Osteoblast (primary cell): ENCODE results near the gene RGS14. TPM values are rescaled to one million over a fixed set of nuclear protein-coding genes. Genes with fewer than 3 reads are reported as not detected.

ENCODE experiments used
- DNase-seq: peaks from one replicate; pipeline ENCODE4 v3.0.0; 2011; ENCODE audit warnings: low spot score, mixed read lengths; ENCODE audit not compliant: insufficient read length; ENCODE audit errors: missing footprints
- H2AFZ ChIP-seq: 2 replicates; pipeline ENCODE4 v1.6.0; 2011; ENCODE audit warnings: mild to moderate bottlenecking, low read length
- H3K27ac ChIP-seq: 2 replicates; pipeline ENCODE4 v1.5.1; 2011; ENCODE audit warnings: mild to moderate bottlenecking, low read depth, low read length, moderate library complexity
- H3K27me3 ChIP-seq: 2 replicates; pipeline ENCODE4 v1.6.0; 2012; ENCODE audit warnings: mild to moderate bottlenecking, control low read depth, inconsistent platforms, low read length, moderate library complexity; ENCODE audit not compliant: insufficient read depth
- H3K36me3 ChIP-seq: 2 replicates; pipeline ENCODE4 v1.5.1; 2011; ENCODE audit warnings: mild to moderate bottlenecking, low read length, control low read depth, moderate library complexity; ENCODE audit not compliant: insufficient read depth
- H3K4me1 ChIP-seq: 2 replicates; pipeline ENCODE4 v1.5.1; 2011; ENCODE audit warnings: mild to moderate bottlenecking, low read length, control low read depth, moderate library complexity; ENCODE audit not compliant: insufficient read depth
- H3K4me2 ChIP-seq: 2 replicates; pipeline ENCODE4 v1.6.0; 2011; ENCODE audit warnings: mild to moderate bottlenecking, low read length; ENCODE audit not compliant: insufficient read depth
- H3K4me3 ChIP-seq: fragments of 200-600 bp; sonication (generic); 3 replicates; pipeline ENCODE4 v1.5.1; 2012; ENCODE audit warnings: mild to moderate bottlenecking, low read length, inconsistent platforms; ENCODE audit not compliant: insufficient read depth
- H3K79me2 ChIP-seq: 2 replicates; pipeline ENCODE4 v1.6.0; 2012; ENCODE audit warnings: mild to moderate bottlenecking, low read length, control low read depth, inconsistent platforms; ENCODE audit not compliant: insufficient read depth
- H3K9me3 ChIP-seq: 2 replicates; pipeline ENCODE4 v1.5.1; 2011; ENCODE audit warnings: low read depth, low read length, control low read depth
- H4K20me1 ChIP-seq: 2 replicates; pipeline ENCODE4 v1.6.0; 2012; ENCODE audit warnings: mild to moderate bottlenecking, low read length, control low read depth; ENCODE audit not compliant: insufficient read depth
- total RNA-seq: library from RNA; depleted of rRNA; stranded (reverse); fragments of >200 nt; gene quantifications from 2 replicates; pipeline ENCODE4 v1.2.3, GENCODE V29; 2012
- TF ChIP-seq, protein P1 (sequence below): IDR thresholded peaks from 2 replicates; pipeline ENCODE4 v1.5.1; 2011; ENCODE audit warnings: mild to moderate bottlenecking, low read depth, low read length, moderate library complexity; ENCODE audit errors: extremely low read depth

RGS14 gene
- total RNA-seq, 1 donor, result 9.4 TPM

DNA sequence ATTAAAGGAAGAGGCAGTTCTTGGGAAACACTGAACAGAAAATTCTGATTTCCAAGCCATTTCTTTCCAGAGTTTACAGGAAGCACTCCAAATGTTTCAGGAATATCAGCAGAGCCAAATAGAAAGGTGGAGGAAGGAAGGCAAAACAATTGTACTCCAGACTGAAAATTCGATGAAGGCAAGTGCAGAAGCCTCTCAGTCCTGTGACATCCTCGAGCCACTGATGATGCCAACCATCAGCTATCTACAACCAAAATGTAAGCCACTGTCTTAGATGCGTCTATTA, 8.4 kb upstream of the RGS14 start:
- peaks cover 15% of the 10 kb centered on the region for H3K4me1 ChIP-seq
- H3K27me3 ChIP-seq, result no peaks in the 10 kb centered on the region
- H3K79me2 ChIP-seq, result peaks cover 65% of the 10 kb centered on the region
- H4K20me1 ChIP-seq, result peaks cover 10% of the 10 kb centered on the region
- peaks cover 6% of the 10 kb centered on the region for H3K36me3 ChIP-seq
- no peak overlapping the region for H3K4me3 ChIP-seq
- no peaks in the 10 kb centered on the region for H3K9me3 ChIP-seq
- no peak overlapping the region for H2AFZ ChIP-seq
- no peak for DNase-seq
- TF ChIP-seq, protein P1, sequence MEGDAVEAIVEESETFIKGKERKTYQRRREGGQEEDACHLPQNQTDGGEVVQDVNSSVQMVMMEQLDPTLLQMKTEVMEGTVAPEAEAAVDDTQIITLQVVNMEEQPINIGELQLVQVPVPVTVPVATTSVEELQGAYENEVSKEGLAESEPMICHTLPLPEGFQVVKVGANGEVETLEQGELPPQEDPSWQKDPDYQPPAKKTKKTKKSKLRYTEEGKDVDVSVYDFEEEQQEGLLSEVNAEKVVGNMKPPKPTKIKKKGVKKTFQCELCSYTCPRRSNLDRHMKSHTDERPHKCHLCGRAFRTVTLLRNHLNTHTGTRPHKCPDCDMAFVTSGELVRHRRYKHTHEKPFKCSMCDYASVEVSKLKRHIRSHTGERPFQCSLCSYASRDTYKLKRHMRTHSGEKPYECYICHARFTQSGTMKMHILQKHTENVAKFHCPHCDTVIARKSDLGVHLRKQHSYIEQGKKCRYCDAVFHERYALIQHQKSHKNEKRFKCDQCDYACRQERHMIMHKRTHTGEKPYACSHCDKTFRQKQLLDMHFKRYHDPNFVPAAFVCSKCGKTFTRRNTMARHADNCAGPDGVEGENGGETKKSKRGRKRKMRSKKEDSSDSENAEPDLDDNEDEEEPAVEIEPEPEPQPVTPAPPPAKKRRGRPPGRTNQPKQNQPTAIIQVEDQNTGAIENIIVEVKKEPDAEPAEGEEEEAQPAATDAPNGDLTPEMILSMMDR, result no peak
- H3K4me2 ChIP-seq, result no peak overlapping the region
- no peak overlapping the region for H3K27ac ChIP-seq

DNA sequence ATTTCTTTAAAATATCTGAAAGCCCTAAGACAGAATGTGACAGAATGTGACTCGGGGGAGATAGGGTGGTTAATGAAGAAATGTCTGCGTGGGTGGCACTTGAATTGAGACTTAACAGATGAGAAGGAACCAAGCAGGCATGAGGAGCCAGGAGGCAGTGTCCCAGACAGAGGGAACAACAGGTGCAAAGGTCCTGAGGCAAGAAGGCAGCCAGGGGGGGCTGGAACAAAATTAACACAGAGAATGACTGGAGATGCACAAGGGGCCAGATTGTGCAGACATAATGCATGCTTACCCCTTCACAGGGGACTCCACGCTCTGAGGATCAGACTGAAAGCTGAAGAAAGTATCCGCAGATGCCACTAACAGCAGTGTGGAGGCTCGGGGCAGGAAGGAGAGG, 8.0 kb upstream of the RGS14 start:
- Histone ChIP-seq H3K4me3 (no peak overlapping the region), H3K4me1 (peaks cover 15% of the 10 kb centered on the region)

DNA sequence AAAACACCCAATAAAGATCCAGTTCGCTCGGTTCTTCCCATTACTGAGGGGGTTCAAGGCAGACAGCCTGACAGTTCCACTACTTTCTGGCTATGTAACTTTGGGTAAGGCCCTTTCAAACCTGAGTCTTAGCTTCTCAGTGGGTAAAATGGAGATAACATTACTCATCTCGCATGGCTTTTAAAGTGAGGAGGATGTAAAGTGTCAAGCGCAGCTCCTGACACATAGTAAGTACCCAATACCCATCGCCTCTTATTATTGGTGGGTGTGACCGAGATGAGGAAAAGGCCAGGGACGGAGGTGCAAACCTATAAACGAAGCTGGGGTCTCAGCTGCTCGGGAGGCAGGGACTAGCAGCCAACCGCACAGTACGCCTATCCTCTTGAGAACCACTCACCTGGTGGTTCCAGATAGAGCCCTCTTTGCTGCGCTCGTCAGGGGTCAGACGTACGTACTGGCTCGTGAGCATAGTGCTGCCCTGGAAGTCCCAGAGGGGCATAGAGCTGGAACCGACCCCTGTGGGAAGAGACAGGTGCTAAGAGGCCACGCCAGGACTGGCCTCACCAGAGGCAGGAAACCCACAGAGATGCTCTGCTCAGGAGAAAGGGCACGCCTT, 6.8 kb upstream of the RGS14 start:
- H3K9me3 ChIP-seq, result no peaks in the 10 kb centered on the region
- TF ChIP-seq, protein P1, result no peak
- H4K20me1 ChIP-seq, result peaks cover 10% of the 10 kb centered on the region
- peak overlapping the region; percentile 98 for H3K4me3 ChIP-seq
- H3K4me1 ChIP-seq, result peaks cover 15% of the 10 kb centered on the region
- peak overlapping the region; percentile 99 for H2AFZ ChIP-seq
- peak; percentile 52 for DNase-seq
- H3K27ac ChIP-seq, result peak overlapping the region; percentile 97
- H3K79me2 ChIP-seq, result peaks cover 53% of the 10 kb centered on the region
- H3K36me3 ChIP-seq, result peaks cover 6% of the 10 kb centered on the region
- H3K27me3 ChIP-seq, result no peaks in the 10 kb centered on the region
- peak overlapping the region; percentile 86 for H3K4me2 ChIP-seq

More for the DNA sequence above, 8.0 kb upstream of the RGS14 start:
- TF ChIP-seq, protein P1, result no peak
- Histone ChIP-seq H3K27me3 (no peaks in the 10 kb centered on the region), H4K20me1 (peaks cover 10% of the 10 kb centered on the region), H3K36me3 (peaks cover 6% of the 10 kb centered on the region), H3K9me3 (no peaks in the 10 kb centered on the region), H3K79me2 (peaks cover 62% of the 10 kb centered on the region), H3K27ac (no peak overlapping the region), H2AFZ (no peak overlapping the region), H3K4me2 (peak overlapping the region; percentile 86)
- peak; percentile 39 for DNase-seq

DNA sequence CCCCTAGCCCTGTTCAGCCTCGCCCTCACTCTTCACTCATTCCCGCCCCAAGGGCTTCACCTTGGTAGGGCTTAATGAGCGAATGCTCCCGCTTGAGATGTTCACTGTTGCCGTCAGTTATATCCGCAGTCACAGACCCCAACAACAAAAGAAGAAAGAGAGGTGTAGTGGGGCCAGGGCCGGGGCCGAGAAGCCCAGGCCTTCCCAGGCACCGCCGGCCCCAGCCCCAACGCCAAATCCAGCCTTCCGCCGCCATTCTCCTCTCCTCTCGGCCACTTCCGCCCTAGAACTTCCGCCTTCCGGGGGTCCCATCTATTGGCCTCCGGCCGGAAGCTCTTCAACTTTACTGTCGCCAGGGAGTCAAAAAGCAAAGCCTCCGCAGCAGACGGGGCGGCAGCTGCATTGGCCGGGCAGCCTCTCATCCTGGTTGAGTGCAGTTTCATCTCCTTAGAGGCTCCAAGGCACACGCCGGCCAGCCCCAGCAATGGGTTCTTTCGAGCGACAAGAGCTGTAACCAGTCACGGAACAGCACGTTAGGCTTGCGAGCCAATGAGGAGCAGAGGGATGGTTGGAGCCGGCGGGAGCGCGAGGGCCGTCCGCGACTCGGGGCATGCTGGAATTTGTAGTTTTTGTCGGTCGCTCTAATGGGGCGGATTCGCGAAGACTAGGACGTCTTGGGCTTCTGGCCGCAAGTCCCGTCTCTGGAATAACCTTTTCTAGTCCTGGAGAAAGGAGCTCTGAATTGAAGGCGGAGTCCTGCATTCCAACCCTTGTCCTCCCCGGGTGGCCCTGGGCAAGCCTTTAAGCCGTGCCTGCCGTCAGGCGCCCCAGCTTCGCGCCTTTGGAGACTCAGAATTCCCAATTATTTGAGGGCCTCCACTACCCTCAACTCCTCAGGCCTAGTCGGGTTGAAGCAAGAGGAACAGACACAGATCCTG, 6.1 kb upstream of the RGS14 start, which contains the start of gene LMAN2:
TSS of gene LMAN2 (minus strand) at position 277 of the 938 bp plus-strand sequence. CDS start at position 256, 21 bp downstream.
- H2AFZ ChIP-seq, result peak within 1 kb of the TSS; percentile 99
- peaks cover 15% of the 10 kb centered on the region for H3K4me1 ChIP-seq
- peak within 1 kb of the TSS; percentile 97 for H3K27ac ChIP-seq
- no peaks in the 10 kb centered on the region for H3K27me3 ChIP-seq
- peak within 1 kb of the TSS; percentile 86 for H3K4me2 ChIP-seq
- TF ChIP-seq, protein P1, result no peak
- H4K20me1 ChIP-seq, result peaks cover 6% of the 10 kb centered on the region
- H3K9me3 ChIP-seq, result no peaks in the 10 kb centered on the region
- peak; percentile 99 for DNase-seq
- H3K79me2 ChIP-seq, result peaks cover 45% of the 10 kb centered on the region
- peaks cover 3% of the 10 kb centered on the region for H3K36me3 ChIP-seq
- H3K4me3 ChIP-seq, result peak within 1 kb of the TSS; percentile 98
